B cell (primary cell): ENCODE data around the gene SPIRE1.

Experiments
- CTCF ChIP-seq: fragments of 200-600 bp; IDR thresholded peaks from one replicate; pipeline ENCODE4 v1.8.0; 2022; ENCODE audit warnings: antibody characterized with exemption, mild to moderate bottlenecking
- EZH2 ChIP-seq: IDR thresholded peaks from 2 replicates; pipeline ENCODE4 v1.6.1; 2012; ENCODE audit warnings: borderline replicate concordance, low read depth, mild to moderate bottlenecking, moderate library complexity, low read length; ENCODE audit not compliant: insufficient read depth, poor library complexity, severe bottlenecking

- TF ChIP-seq CTCF (no peak), EZH2 (no peak)
Observed at GRCh38 chr18:12567849-12568248, 90.1 kb downstream of the SPIRE1 start.
